Effector CD4-positive, alpha-beta T cell (primary cell): ENCODE measurements around the gene BTAF1.

Experiments used
- DNase-seq: peaks from one replicate; pipeline ENCODE4 v3.0.0-alpha.2; 2020

BTAF1 gene

GRCh38 chr10:91908337-91909116, 15.0 kb upstream of the BTAF1 start:
- DNase-seq = peak; percentile 49

- DNase-seq = no peak
These were observed 14.4 kb upstream of the BTAF1 start, which contains the start of gene FGFBP3 for GRCh38 chr10:91909117-91909677. Gene FGFBP3 (minus strand): TSS chr10:91909486. CDS start chr10:91908969, 517 bp downstream.

GRCh38 chr10:91910467-91910866, 13.1 kb upstream of the BTAF1 start:
- no peak for DNase-seq

- DNase-seq = no peak
These were observed 3.9 kb upstream of the BTAF1 start for GRCh38 chr10:91919651-91920050.

- no peak for DNase-seq
These were observed 847 bp downstream of the BTAF1 start for GRCh38 chr10:91924212-91925021.

GRCh38 chr10:91925022-91925320, 1.4 kb downstream of the BTAF1 start:
- no peak for DNase-seq

GRCh38 chr10:91930939-91931338, 7.4 kb downstream of the BTAF1 start:
- no peak for DNase-seq

- DNase-seq = no peak
These were observed 8.1 kb downstream of the BTAF1 start for GRCh38 chr10:91931526-91932190.

- DNase-seq = no peak
These were observed 9.2 kb downstream of the BTAF1 start for GRCh38 chr10:91932737-91933136.

GRCh38 chr10:91935886-91936285, 12.3 kb downstream of the BTAF1 start:
- DNase-seq = no peak

- DNase-seq = no peak
These were observed 16.1 kb downstream of the BTAF1 start for GRCh38 chr10:91939653-91940052.

GRCh38 chr10:91941426-91941825, 17.9 kb downstream of the BTAF1 start:
- DNase-seq = no peak

GRCh38 chr10:91944880-91945630, 21.5 kb downstream of the BTAF1 start:
- no peak for DNase-seq

- DNase-seq = no peak
These were observed 30.1 kb downstream of the BTAF1 start for GRCh38 chr10:91953600-91954160.

- no peak for DNase-seq
These were observed 31.5 kb downstream of the BTAF1 start for GRCh38 chr10:91955114-91955513.

GRCh38 chr10:91957091-91957490, 33.5 kb downstream of the BTAF1 start:
- no peak for DNase-seq

GRCh38 chr10:91969297-91969696, 45.7 kb downstream of the BTAF1 start:
- DNase-seq = no peak

GRCh38 chr10:91974960-91975359, 51.4 kb downstream of the BTAF1 start:
- no peak for DNase-seq

- no peak for DNase-seq
These were observed 51.9 kb downstream of the BTAF1 start for GRCh38 chr10:91975438-91975837.

GRCh38 chr10:91976317-91977051, 52.9 kb downstream of the BTAF1 start:
- no peak for DNase-seq

- DNase-seq = no peak
These were observed 53.9 kb downstream of the BTAF1 start for GRCh38 chr10:91977491-91977890.
